Dermis blood vessel endothelial cell (primary cell): Measurements from ENCODE around the gene JAG1. TPM values are rescaled to one million over a fixed set of nuclear protein-coding genes. Genes with fewer than 3 reads are reported as not detected.
"Not testable (repeated sequence)": the region's sequence is repeated elsewhere in the genome, so short reads cannot be mapped to it uniquely, and the experiment has no call there.

ENCODE experiments used
- DNase-seq: peaks from one replicate; pipeline ENCODE4 v3.0.0; 2010
- total RNA-seq: library from RNA; depleted of rRNA; stranded (reverse); fragments of >200 nt; gene quantifications from 2 replicates; pipeline ENCODE4 v1.2.3, GENCODE V29; 2014

Gene JAG1
- total RNA-seq, 1 donor from 2014 or later, result 203 TPM

GRCh38 chr20:10609276-10609675 is 64.5 kb downstream of the JAG1 start:
- no peak for DNase-seq

GRCh38 chr20:10605547-10606195 is 68.1 kb downstream of the JAG1 start:
- DNase-seq, result no peak

- no peak for DNase-seq
Measured at GRCh38 chr20:10604865-10605440, 68.8 kb downstream of the JAG1 start.

- DNase-seq, result peak; percentile 79
Measured at GRCh38 chr20:10603971-10604864, 69.6 kb downstream of the JAG1 start.

GRCh38 chr20:10603378-10603777 is 70.4 kb downstream of the JAG1 start:
- DNase-seq, result no peak

- DNase-seq, result no peak
Measured at GRCh38 chr20:10602221-10602871, 71.5 kb downstream of the JAG1 start.

- no peak for DNase-seq
Measured at GRCh38 chr20:10597637-10598036, 76.2 kb downstream of the JAG1 start.

- peak; percentile 56 for DNase-seq
Measured at GRCh38 chr20:10596710-10597121, 77.1 kb downstream of the JAG1 start.

- no peak for DNase-seq
Measured at GRCh38 chr20:10595985-10596384, 77.8 kb downstream of the JAG1 start.

GRCh38 chr20:10595266-10595665 is 78.5 kb downstream of the JAG1 start:
- no peak for DNase-seq

GRCh38 chr20:10594296-10594868 is 79.4 kb downstream of the JAG1 start:
- no peak for DNase-seq

- no peak for DNase-seq
Measured at GRCh38 chr20:10591946-10592521, 81.8 kb downstream of the JAG1 start.

GRCh38 chr20:10590950-10591671 is 82.7 kb downstream of the JAG1 start:
- DNase-seq, result no peak

GRCh38 chr20:10590446-10590845 is 83.4 kb downstream of the JAG1 start:
- DNase-seq, result not testable (repeated sequence)

Other genes with a start within 250 kb of the JAG1 start
- gene MKKS, start 239.8 kb downstream of the JAG1 start, total RNA-seq, result 6.5 and 11.4 TPM in 2 replicates
- 3.2 and 4.3 TPM in 2 replicates for gene SLX4IP, start 238.7 kb downstream of the JAG1 start, total RNA-seq